Psoas muscle (tissue), 8 donors: ENCODE results near the gene TERB1. TPM values are rescaled to one million over a fixed set of nuclear protein-coding genes. Genes with fewer than 3 reads are reported as not detected.
A peak's percentile ranks its signal among the peaks of the same experiment; 100 is the strongest.

Experiments used
- ATAC-seq, 4 donors: fragments of 200-7000 bp; cut with Tn5 transposase; one replicate each; pipeline ENCODE4 v1.9.1; 2020; ENCODE audit warnings: moderate library complexity in 3 of 4, mild to moderate bottlenecking in 2 of 4
- DNase-seq, 2 donors: peaks; one replicate each; pipeline ENCODE4 v3.0.0-alpha.2; 2020
- H3K27ac ChIP-seq: fragments of 200-600 bp; one replicate; pipeline ENCODE4 v1.8.0; 2022
- H3K27me3 ChIP-seq, 3 donors: fragments of 200-600 bp in 1 of 3; one replicate each; pipeline versions ENCODE4 v1.6.1 to v1.8.0; 2013 to 2022; ENCODE audit warnings: low read length in 2 of 3, mild to moderate bottlenecking in 2 of 3, moderate library complexity in 1 of 3; ENCODE audit not compliant: insufficient read depth in 3 of 3
- H3K36me3 ChIP-seq, 2 donors: fragments of 200-600 bp in 1 of 2; one replicate each; pipeline versions ENCODE4 v1.6.1 to v1.8.0; 2013 to 2022; ENCODE audit warnings: low read depth in 1 of 2, mild to moderate bottlenecking in 1 of 2, moderate library complexity in 1 of 2; ENCODE audit not compliant: insufficient read depth in 1 of 2
- H3K4me1 ChIP-seq: fragments of 200-600 bp; one replicate; pipeline ENCODE4 v1.8.0; 2022
- H3K4me3 ChIP-seq: fragments of 200-600 bp; one replicate; pipeline ENCODE4 v1.8.0; 2022; ENCODE audit warnings: mild to moderate bottlenecking
- H3K9me3 ChIP-seq: fragments of 200-600 bp; one replicate; pipeline ENCODE4 v1.8.0; 2022
- CTCF ChIP-seq: fragments of 200-600 bp; IDR thresholded peaks from one replicate; pipeline ENCODE4 v1.8.0; 2022; ENCODE audit warnings: antibody characterized with exemption
- WGBS, 3 donors: extraction: QIAGEN DNeasy Blood & Tissue Kit; methylation state at CpG; one replicate each; pipeline versions ENCODE4 v1.1.6 to v1.1.7; 2013; 5-methylcytosine and 5-hydroxymethylcytosine counted together
- intact Hi-C, 2 donors: fragments of 100-400 bp; cut with DNase I; formaldehyde crosslinking; loops; one replicate each; pipeline versions ENCODE4 v1.11.0 to v1.14.2; 2022
- polyA plus RNA-seq, 3 donors: library from polyadenylated mRNA; stranded (reverse); fragments of 200-250 nt; gene quantifications; one replicate each; pipeline ENCODE4 v1.2.3, GENCODE V29; 2013
- total RNA-seq, 4 donors: library from RNA; stranded (reverse); fragmentation: NEBNext Ultra II Directional in 2 of 4; extraction: Animal tissue kit (Norgen Biotek cat#: 25700) in 2 of 4; gene quantifications; one replicate each; pipeline versions ENCODE4 v1.2.1 to v1.2.4, GENCODE V29; 2021 to 2023
- donor health status: healthy with polysubstance abuse.
- donor health status: DM: no; HTN: no; CAD: no; lungs with moderate emphysema.
- donor health status: Bipolar disorder and iron deficiency.
- donor health status: healthy.
- donor health status: DM: yes; HTN: yes; CAD: no.
- donor health status: DM: no; HTN: no; CAD: no.
- donor health status: DM: no; HTN: no; CAD: no.
- donor health status: DM: yes; HTN: yes; CAD: no.

The TERB1 gene
- total and polyA plus RNA-seq, 7 donors: 0.26 TPM; not detected in 6

- intact Hi-C loops: no loop called here
- DNase-seq: no peak
Measured at GRCh38 chr16:66720766-66721165, 80.6 kb downstream of the TERB1 start.

DNA sequence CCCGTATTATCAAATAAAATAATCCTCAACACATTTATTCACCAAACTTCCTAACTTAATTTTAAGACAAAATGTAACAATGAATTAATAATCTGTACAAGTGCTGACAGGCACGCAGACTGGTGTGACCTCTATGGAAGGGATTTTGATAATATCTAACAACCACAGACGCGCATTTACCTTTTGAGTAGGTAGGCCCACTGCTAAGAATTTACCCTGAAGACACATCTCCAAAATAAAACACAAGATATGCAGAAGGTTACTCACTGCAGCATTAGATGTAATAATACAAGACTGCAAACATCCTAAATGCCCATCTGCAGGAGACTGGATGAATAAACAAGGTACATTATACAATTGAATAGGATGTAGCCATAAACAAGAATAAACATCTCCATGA lies 82.1 kb downstream of the TERB1 start:
- peaks cover 8 to 56% of the 10 kb centered on the region in 2 donors for H3K36me3 ChIP-seq
- TF ChIP-seq CTCF: no peak
- H3K27me3 ChIP-seq: no peaks in the 10 kb centered on the region
- 97 to 99% (median 98%) methylated on average over 4 of the region's 4 CpGs for WGBS, 3 donors
- no peak overlapping the region for H3K4me3 ChIP-seq
- DNase-seq (no peak), ATAC-seq (no peak)
- no peak overlapping the region for H3K27ac ChIP-seq
- H3K9me3 ChIP-seq: no peaks in the 10 kb centered on the region
- no peaks in the 10 kb centered on the region for H3K4me1 ChIP-seq
- intact Hi-C loops: no loop called here

More at GRCh38 chr16:66720766-66721165, 80.6 kb downstream of the TERB1 start:
- 67 to 77% (median 75%) methylated on average over 3 of the region's 3 CpGs for WGBS, 3 donors
- ATAC-seq: no peak
- H3K36me3 ChIP-seq: peaks cover 15 to 71% of the 10 kb centered on the region in 2 donors
- no peaks in the 10 kb centered on the region for H3K9me3 ChIP-seq
- H3K4me1 ChIP-seq: no peaks in the 10 kb centered on the region
- TF ChIP-seq CTCF: no peak
- no peak overlapping the region for H3K4me3 ChIP-seq
- no peaks in the 10 kb centered on the region for H3K27me3 ChIP-seq
- H3K27ac ChIP-seq: no peak overlapping the region

DNA sequence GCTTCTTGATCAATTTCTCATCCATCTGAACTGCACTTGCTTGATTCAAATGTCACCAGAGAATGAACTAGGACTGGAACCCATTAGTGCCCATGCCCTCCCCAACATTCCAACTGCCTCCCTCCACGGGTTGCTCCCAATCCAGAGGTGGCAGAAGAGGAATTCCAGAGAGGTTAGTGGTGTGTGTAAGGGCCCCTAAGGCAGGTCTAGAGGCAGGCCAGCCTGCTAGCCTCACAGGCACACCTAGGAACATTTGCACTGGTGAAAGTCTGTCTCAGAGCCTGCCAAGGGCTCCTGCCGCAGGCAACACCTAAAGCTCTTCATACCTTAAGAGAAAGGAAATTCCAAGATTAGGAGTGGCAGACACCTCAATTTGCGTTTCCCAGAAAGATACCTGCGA lies 83.6 kb downstream of the TERB1 start:
- TF ChIP-seq CTCF: no peak
- H3K36me3 ChIP-seq: peaks cover 3 to 41% of the 10 kb centered on the region in 2 donors
- H3K27me3 ChIP-seq: no peaks in the 10 kb centered on the region
- WGBS, 3 donors: 81 to 86% (median 84%) methylated on average over 4 of the region's 4 CpGs
- peaks cover 8% of the 10 kb centered on the region for H3K4me1 ChIP-seq
- no peak overlapping the region for H3K27ac ChIP-seq
- intact Hi-C loops: no loop called here
- ATAC-seq: no peak
- no peaks in the 10 kb centered on the region for H3K9me3 ChIP-seq
- no peak overlapping the region for H3K4me3 ChIP-seq
- no peak for DNase-seq

DNA sequence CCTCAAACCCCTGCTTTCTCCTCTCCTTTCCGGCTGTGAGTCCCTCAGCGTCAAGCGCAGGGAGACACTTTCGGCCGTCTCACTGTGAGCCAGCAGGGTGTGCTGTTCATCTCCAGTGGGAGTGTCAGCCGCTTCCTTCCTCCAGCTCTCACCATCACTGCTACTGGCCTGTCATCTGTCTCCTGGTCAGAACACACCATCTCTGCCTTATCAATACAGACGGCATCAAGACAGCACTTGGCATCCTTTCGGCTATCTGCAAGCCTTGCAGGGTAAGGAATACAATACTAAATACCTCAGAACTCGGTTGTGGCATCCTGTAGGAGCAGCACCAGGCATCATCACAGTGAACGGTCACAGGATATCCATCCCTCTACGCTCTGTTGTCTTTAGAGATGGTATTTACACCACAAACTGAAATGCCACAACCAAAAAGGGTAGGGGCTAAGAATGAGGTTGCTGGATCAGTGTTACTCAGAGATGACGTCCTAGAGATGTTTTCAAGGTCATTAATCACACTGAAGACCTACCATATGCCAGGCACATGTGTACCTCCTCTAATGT lies 84.2 kb downstream of the TERB1 start:
- no peak overlapping the region for H3K4me3 ChIP-seq
- H3K36me3 ChIP-seq: peaks cover 0 to 35% of the 10 kb centered on the region in 2 donors
- H3K4me1 ChIP-seq: peaks cover 8% of the 10 kb centered on the region
- DNase-seq: peak; percentile 33 to 57
- no peaks in the 10 kb centered on the region for H3K27me3 ChIP-seq
- intact Hi-C loops: no loop called here
- ATAC-seq: peak in 1 of 4 donors; percentile 17
- H3K27ac ChIP-seq: no peak overlapping the region
- WGBS, 3 donors: 47 to 59% (median 59%) methylated on average over 12 of the region's 12 CpGs
- no peaks in the 10 kb centered on the region for H3K9me3 ChIP-seq
- peak; percentile 14 for TF ChIP-seq CTCF
